ENCODE results near the gene UNC5B. TPM values are rescaled to one million over a fixed set of nuclear protein-coding genes. Genes with fewer than 3 reads are reported as not detected.

The UNC5B gene
- total RNA-seq, 4 donors from 2014 or later, result 2.2 to 3.7 (median 3.2) TPM

DNA sequence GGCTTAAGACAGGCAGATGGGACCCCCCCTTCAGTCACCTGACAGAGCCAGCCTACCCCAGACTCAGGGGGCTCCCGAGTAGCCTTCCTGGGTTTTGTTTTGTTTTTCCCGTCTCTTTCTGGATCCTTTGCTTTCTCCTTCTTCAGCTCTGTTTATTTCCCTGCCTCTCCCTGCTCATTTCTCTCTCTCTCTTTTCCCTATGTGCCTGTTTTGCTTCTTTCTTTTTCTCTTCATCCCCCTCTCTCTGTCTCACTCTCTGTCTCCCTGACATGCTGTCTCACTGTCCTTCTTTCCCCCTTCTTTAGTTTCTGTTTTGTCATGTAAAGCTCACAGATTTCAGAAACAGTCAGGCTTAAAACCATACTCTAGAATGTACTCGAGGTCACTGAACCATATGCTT is 68.5 kb downstream of the UNC5B start:
- TF ChIP-seq POLR2A (IDR thresholded peaks at IDR 0.05) (no peak), EP300 (IDR thresholded peaks at IDR 0.05) (no peak), POLR2AphosphoS5 (IDR thresholded peaks at IDR 0.05) (no peak)
- TF ChIP-seq, protein P1, sequence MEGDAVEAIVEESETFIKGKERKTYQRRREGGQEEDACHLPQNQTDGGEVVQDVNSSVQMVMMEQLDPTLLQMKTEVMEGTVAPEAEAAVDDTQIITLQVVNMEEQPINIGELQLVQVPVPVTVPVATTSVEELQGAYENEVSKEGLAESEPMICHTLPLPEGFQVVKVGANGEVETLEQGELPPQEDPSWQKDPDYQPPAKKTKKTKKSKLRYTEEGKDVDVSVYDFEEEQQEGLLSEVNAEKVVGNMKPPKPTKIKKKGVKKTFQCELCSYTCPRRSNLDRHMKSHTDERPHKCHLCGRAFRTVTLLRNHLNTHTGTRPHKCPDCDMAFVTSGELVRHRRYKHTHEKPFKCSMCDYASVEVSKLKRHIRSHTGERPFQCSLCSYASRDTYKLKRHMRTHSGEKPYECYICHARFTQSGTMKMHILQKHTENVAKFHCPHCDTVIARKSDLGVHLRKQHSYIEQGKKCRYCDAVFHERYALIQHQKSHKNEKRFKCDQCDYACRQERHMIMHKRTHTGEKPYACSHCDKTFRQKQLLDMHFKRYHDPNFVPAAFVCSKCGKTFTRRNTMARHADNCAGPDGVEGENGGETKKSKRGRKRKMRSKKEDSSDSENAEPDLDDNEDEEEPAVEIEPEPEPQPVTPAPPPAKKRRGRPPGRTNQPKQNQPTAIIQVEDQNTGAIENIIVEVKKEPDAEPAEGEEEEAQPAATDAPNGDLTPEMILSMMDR (IDR thresholded peaks at IDR 0.05), result no peak
- WGBS, 2 donors (ENCODE audit: low coverage in 1 of 2), result 22 to 40% methylated on average over 2 to 3 of the region's 3 CpGs
- H3K27ac ChIP-seq, result no peak overlapping the region
- H3K4me3 ChIP-seq, result no peak overlapping the region
- ATAC-seq, result no peak
- no peaks in the 10 kb centered on the region for H3K4me1 ChIP-seq
- H3K9me3 ChIP-seq, result no peaks in the 10 kb centered on the region
- no peaks in the 10 kb centered on the region for H3K27me3 ChIP-seq
- H3K36me3 ChIP-seq, result no peaks in the 10 kb centered on the region

DNA sequence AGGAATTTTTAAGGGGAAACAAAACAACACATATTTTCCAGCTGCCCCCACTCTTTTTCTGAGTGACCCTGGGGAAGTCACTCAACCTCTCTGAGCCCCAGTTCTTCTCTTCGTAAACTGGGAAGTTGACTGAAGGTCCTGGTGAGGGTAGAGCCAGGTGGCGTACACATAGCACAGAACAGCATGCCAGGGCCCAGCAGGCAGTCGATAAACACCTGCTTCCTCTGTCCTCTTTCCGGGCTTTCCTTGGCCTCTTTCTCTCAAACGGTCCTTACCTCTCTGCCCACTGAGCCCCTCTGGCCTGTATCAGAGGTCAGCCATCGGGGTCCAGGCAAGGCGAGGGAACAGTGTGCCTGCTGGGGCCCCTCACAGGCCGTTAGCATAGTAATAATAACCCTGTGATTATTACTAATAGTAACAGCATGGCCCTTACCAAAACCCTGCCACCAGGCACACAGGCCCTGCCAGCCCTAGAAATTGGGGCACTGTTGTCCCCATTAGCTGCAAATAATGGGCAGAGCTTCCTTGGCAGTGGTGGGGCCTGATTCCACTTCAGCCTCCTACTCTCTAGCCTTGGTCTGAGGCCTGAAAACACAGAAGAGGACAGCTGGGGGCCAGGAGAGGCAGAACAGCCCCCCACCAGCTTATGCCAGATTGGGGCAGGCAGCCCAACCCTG is 69.4 kb downstream of the UNC5B start:
- Histone ChIP-seq H3K36me3 (peaks cover 0 to 6% of the 10 kb centered on the region in 2 donors), H3K4me1 (no peaks in the 10 kb centered on the region), H3K4me3 (no peak overlapping the region), H3K27ac (no peak overlapping the region), H3K27me3 (no peaks in the 10 kb centered on the region), H3K9me3 (no peaks in the 10 kb centered on the region)
- 93 to 100% methylated on average over 2 to 7 of the region's 8 CpGs for WGBS, 2 donors (ENCODE audit: low coverage in 1 of 2)
- TF ChIP-seq, protein P1 (IDR thresholded peaks at IDR 0.05), result no peak
- TF ChIP-seq POLR2AphosphoS5 (IDR thresholded peaks at IDR 0.05) (no peak), EP300 (IDR thresholded peaks at IDR 0.05) (no peak), POLR2A (IDR thresholded peaks at IDR 0.05) (no peak)
- no peak for ATAC-seq

DNA sequence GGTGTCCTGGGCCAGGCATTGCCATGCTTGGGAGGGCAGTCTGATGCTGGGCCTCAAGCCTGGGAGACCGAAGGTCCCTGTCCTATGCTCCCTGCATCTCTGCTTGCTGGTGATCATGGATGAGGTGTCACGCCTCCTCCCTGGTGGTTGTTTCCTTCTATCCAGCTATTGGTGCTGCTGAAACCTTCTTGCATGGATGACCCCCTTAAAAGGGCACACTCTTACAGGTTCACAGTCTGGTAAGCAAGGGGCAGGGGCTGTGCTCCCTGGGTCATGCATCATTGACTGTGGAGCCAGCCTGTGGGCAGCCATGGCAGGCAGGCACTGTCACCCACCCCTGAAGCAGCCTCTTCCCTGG is 69.9 kb downstream of the UNC5B start:
- Histone ChIP-seq H3K4me3 (no peak overlapping the region), H3K4me1 (no peaks in the 10 kb centered on the region), H3K36me3 (peaks cover 0 to 7% of the 10 kb centered on the region in 2 donors), H3K27me3 (no peaks in the 10 kb centered on the region), H3K27ac (no peak overlapping the region), H3K9me3 (no peaks in the 10 kb centered on the region)
- WGBS, 2 donors (ENCODE audit: low coverage in 1 of 2), result 80% methylated on average over 1 of the region's 2 CpGs; no CpG with 5 or more reads in 1 of the 2 donors
- no peak for ATAC-seq
- TF ChIP-seq POLR2AphosphoS5 (IDR thresholded peaks at IDR 0.05), result no peak
- TF ChIP-seq POLR2A (IDR thresholded peaks at IDR 0.05), result no peak
- TF ChIP-seq EP300 (IDR thresholded peaks at IDR 0.05), result no peak
- TF ChIP-seq, protein P1 (IDR thresholded peaks at IDR 0.05), result no peak

- TF ChIP-seq POLR2A (IDR thresholded peaks at IDR 0.05), result no peak
- TF ChIP-seq, protein P1 (IDR thresholded peaks at IDR 0.05), result no peak
- no peak for TF ChIP-seq POLR2AphosphoS5 (IDR thresholded peaks at IDR 0.05)
- no peak for TF ChIP-seq EP300 (IDR thresholded peaks at IDR 0.05)
- ATAC-seq, result no peak
- Histone ChIP-seq H3K27ac (no peak overlapping the region), H3K36me3 (peaks cover 0 to 12% of the 10 kb centered on the region in 2 donors), H3K4me1 (no peaks in the 10 kb centered on the region), H3K4me3 (no peak overlapping the region), H3K9me3 (no peaks in the 10 kb centered on the region), H3K27me3 (no peaks in the 10 kb centered on the region)
- WGBS, 2 donors (ENCODE audit: low coverage in 1 of 2), result 66 to 94% methylated on average over 2 to 3 of the region's 6 CpGs
Measured at GRCh38 chr10:71283410-71283809, 71.0 kb downstream of the UNC5B start.

DNA sequence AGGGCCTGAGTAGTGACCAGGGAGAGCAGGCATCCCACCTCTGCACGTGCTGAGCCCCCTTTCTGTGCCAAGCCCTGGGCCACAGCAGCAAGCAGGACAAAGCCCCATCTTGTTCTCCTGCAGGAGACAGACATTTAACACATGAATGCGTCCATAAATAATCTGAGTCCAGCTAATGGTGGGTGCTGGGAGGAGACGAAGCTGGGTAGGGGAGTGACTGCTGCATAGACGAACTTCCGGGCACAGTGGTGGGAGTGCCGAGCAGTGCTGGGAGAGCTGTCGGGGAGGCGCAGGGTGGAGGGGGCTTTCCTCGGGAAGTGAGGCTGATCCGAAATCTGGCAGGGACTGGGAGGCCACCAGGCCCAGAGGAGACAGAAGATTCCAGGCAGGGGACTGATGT is 71.5 kb downstream of the UNC5B start:
- H3K27ac ChIP-seq, result no peak overlapping the region
- H3K27me3 ChIP-seq, result no peaks in the 10 kb centered on the region
- no peaks in the 10 kb centered on the region for H3K4me1 ChIP-seq
- TF ChIP-seq POLR2AphosphoS5 (IDR thresholded peaks at IDR 0.05) (no peak), EP300 (IDR thresholded peaks at IDR 0.05) (no peak), POLR2A (IDR thresholded peaks at IDR 0.05) (no peak)
- TF ChIP-seq, protein P1 (IDR thresholded peaks at IDR 0.05), result no peak
- peaks cover 0 to 16% of the 10 kb centered on the region in 2 donors for H3K36me3 ChIP-seq
- 76 to 88% methylated on average over 2 to 7 of the region's 10 CpGs for WGBS, 2 donors (ENCODE audit: low coverage in 1 of 2)
- H3K9me3 ChIP-seq, result no peaks in the 10 kb centered on the region
- no peak for ATAC-seq
- H3K4me3 ChIP-seq, result no peak overlapping the region

Measured in gastroesophageal sphincter (tissue), 4 donors.